ENCODE data around the gene ZNF791. TPM values are rescaled to one million over a fixed set of nuclear protein-coding genes. Genes with fewer than 3 reads are reported as not detected.

Gene ZNF791
- total RNA-seq, 1 experiment from 2014 or later, result 23.9 TPM

DNA sequence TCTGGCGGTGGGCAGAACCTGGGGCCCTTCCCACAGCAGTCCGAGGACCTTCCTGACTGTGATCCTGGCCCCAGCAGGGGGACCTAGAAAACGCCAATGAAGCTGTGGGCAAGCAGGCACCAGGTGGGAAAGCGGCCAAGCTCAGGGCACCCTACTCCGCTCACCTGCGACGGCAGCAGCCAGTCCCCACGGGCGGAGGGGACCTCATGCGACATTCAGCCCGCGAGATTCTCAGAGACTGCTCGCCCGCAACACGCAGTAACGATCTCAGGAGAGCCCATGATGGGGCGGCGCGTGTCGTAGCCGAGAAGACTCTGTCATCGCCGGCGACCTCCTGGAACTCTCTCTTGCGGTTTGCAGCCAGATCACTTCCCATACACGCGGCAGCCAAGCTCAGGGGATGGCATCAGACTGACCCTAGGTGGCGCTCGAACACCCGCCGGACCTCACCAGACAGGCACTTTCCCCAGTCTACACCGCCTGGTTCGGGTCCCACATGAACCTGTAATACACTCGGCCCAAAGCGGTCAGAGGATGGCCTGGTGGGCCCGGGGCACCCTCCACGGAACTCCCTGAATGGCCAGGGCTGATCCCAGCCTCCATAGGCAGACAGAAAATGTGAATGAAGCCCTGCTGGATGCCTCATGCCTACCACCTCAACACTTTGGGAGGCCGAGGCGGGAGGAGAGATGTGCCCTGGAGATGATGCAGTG lies 29.3 kb downstream of the ZNF791 start (continued):
- TF ChIP-seq ELF4 (CRISPR knock-in tag; IDR thresholded peaks at IDR 0.05; ENCODE audit: low read depth), result no peak
- TF ChIP-seq USF2 (CRISPR knock-in tag; IDR thresholded peaks at IDR 0.05), result no peak
- 0 out of 2 replicates have a peak, but pooled peaks have one; percentile 49 for TF ChIP-seq ESRRA (CRISPR knock-in tag; IDR thresholded peaks at IDR 0.05; ENCODE audit: borderline replicate concordance)
- TF ChIP-seq, protein P1, sequence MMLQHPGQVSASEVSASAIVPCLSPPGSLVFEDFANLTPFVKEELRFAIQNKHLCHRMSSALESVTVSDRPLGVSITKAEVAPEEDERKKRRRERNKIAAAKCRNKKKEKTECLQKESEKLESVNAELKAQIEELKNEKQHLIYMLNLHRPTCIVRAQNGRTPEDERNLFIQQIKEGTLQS (CRISPR knock-in tag; conservative IDR thresholded peaks at IDR 0.05), result no peak
- TF ChIP-seq OVOL2 (CRISPR knock-in tag; IDR thresholded peaks at IDR 0.05; ENCODE audit: borderline replicate concordance), result no peak
- TF ChIP-seq NR1H2 (CRISPR knock-in tag; IDR thresholded peaks at IDR 0.05), result no peak
- TF ChIP-seq ZNF219 (CRISPR knock-in tag; IDR thresholded peaks at IDR 0.05; ENCODE audit: borderline replicate concordance), result no peak
- no peak for TF ChIP-seq ATF1 (CRISPR knock-in tag; IDR thresholded peaks at IDR 0.05)
- TF ChIP-seq, protein P2, sequence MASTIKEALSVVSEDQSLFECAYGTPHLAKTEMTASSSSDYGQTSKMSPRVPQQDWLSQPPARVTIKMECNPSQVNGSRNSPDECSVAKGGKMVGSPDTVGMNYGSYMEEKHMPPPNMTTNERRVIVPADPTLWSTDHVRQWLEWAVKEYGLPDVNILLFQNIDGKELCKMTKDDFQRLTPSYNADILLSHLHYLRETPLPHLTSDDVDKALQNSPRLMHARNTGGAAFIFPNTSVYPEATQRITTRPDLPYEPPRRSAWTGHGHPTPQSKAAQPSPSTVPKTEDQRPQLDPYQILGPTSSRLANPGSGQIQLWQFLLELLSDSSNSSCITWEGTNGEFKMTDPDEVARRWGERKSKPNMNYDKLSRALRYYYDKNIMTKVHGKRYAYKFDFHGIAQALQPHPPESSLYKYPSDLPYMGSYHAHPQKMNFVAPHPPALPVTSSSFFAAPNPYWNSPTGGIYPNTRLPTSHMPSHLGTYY (CRISPR knock-in tag; IDR thresholded peaks at IDR 0.05), result no peak
- no peak for TF ChIP-seq TEAD4 (CRISPR knock-in tag; IDR thresholded peaks at IDR 0.05)
- TF ChIP-seq, protein P3, sequence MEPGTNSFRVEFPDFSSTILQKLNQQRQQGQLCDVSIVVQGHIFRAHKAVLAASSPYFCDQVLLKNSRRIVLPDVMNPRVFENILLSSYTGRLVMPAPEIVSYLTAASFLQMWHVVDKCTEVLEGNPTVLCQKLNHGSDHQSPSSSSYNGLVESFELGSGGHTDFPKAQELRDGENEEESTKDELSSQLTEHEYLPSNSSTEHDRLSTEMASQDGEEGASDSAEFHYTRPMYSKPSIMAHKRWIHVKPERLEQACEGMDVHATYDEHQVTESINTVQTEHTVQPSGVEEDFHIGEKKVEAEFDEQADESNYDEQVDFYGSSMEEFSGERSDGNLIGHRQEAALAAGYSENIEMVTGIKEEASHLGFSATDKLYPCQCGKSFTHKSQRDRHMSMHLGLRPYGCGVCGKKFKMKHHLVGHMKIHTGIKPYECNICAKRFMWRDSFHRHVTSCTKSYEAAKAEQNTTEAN (CRISPR knock-in tag; IDR thresholded peaks at IDR 0.05), result no peak
- TF ChIP-seq, protein P4, sequence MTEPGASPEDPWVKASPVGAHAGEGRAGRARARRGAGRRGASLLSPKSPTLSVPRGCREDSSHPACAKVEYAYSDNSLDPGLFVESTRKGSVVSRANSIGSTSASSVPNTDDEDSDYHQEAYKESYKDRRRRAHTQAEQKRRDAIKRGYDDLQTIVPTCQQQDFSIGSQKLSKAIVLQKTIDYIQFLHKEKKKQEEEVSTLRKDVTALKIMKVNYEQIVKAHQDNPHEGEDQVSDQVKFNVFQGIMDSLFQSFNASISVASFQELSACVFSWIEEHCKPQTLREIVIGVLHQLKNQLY (CRISPR knock-in tag; IDR thresholded peaks at IDR 0.05), result no peak
- TF ChIP-seq, protein P5, sequence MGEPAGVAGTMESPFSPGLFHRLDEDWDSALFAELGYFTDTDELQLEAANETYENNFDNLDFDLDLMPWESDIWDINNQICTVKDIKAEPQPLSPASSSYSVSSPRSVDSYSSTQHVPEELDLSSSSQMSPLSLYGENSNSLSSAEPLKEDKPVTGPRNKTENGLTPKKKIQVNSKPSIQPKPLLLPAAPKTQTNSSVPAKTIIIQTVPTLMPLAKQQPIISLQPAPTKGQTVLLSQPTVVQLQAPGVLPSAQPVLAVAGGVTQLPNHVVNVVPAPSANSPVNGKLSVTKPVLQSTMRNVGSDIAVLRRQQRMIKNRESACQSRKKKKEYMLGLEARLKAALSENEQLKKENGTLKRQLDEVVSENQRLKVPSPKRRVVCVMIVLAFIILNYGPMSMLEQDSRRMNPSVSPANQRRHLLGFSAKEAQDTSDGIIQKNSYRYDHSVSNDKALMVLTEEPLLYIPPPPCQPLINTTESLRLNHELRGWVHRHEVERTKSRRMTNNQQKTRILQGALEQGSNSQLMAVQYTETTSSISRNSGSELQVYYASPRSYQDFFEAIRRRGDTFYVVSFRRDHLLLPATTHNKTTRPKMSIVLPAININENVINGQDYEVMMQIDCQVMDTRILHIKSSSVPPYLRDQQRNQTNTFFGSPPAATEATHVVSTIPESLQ (CRISPR knock-in tag; IDR thresholded peaks at IDR 0.05), result no peak
- TF ChIP-seq, protein P6, sequence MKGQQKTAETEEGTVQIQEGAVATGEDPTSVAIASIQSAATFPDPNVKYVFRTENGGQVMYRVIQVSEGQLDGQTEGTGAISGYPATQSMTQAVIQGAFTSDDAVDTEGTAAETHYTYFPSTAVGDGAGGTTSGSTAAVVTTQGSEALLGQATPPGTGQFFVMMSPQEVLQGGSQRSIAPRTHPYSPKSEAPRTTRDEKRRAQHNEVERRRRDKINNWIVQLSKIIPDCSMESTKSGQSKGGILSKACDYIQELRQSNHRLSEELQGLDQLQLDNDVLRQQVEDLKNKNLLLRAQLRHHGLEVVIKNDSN (CRISPR knock-in tag; IDR thresholded peaks at IDR 0.05), result no peak
- no peak for TF ChIP-seq TEAD1 (CRISPR knock-in tag; IDR thresholded peaks at IDR 0.05)
- TF ChIP-seq ZNF121 (CRISPR knock-in tag; IDR thresholded peaks at IDR 0.05), result peak; percentile 93
- TF ChIP-seq, protein P7, sequence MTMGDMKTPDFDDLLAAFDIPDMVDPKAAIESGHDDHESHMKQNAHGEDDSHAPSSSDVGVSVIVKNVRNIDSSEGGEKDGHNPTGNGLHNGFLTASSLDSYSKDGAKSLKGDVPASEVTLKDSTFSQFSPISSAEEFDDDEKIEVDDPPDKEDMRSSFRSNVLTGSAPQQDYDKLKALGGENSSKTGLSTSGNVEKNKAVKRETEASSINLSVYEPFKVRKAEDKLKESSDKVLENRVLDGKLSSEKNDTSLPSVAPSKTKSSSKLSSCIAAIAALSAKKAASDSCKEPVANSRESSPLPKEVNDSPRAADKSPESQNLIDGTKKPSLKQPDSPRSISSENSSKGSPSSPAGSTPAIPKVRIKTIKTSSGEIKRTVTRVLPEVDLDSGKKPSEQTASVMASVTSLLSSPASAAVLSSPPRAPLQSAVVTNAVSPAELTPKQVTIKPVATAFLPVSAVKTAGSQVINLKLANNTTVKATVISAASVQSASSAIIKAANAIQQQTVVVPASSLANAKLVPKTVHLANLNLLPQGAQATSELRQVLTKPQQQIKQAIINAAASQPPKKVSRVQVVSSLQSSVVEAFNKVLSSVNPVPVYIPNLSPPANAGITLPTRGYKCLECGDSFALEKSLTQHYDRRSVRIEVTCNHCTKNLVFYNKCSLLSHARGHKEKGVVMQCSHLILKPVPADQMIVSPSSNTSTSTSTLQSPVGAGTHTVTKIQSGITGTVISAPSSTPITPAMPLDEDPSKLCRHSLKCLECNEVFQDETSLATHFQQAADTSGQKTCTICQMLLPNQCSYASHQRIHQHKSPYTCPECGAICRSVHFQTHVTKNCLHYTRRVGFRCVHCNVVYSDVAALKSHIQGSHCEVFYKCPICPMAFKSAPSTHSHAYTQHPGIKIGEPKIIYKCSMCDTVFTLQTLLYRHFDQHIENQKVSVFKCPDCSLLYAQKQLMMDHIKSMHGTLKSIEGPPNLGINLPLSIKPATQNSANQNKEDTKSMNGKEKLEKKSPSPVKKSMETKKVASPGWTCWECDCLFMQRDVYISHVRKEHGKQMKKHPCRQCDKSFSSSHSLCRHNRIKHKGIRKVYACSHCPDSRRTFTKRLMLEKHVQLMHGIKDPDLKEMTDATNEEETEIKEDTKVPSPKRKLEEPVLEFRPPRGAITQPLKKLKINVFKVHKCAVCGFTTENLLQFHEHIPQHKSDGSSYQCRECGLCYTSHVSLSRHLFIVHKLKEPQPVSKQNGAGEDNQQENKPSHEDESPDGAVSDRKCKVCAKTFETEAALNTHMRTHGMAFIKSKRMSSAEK (CRISPR knock-in tag; IDR thresholded peaks at IDR 0.05; ENCODE audit: borderline replicate concordance), result no peak
- no peak for TF ChIP-seq ZNF396 (CRISPR knock-in tag; IDR thresholded peaks at IDR 0.05; ENCODE audit: borderline replicate concordance)
- TF ChIP-seq E2F5 (CRISPR knock-in tag; IDR thresholded peaks at IDR 0.05), result no peak
- peak; percentile 89; the same call in 1 of the 2 replicates for TF ChIP-seq CBFB (CRISPR knock-in tag; IDR thresholded peaks at IDR 0.05; ENCODE audit: low read depth)
- no peak for TF ChIP-seq JUN (CRISPR knock-in tag; IDR thresholded peaks at IDR 0.05)
- TF ChIP-seq EMX1 (CRISPR knock-in tag; IDR thresholded peaks at IDR 0.05), result no peak
- no peak for TF ChIP-seq ZNF512 (CRISPR knock-in tag; IDR thresholded peaks at IDR 0.05; ENCODE audit: borderline replicate concordance)

All from WTC11 (cell line).